HepG2 (cell line): ENCODE measurements around the gene FKBP8. TPM values are rescaled to one million over a fixed set of nuclear protein-coding genes. Genes with fewer than 3 reads are reported as not detected.

ENCODE experiments used
- ATF7 ChIP-seq, 2 experiments: fragments of 450-650 bp in 1 of 2; sonication (generic) in 1 of 2; formaldehyde crosslinking in 1 of 2; IDR thresholded peaks; 2 replicates each; pipeline versions ENCODE4 v1.4.0 to v1.6.1; 2016 to 2020; ENCODE audit warnings: antibody characterized with exemption in 1 of 2, mild to moderate bottlenecking in 1 of 2, missing genetic modification reagents in 1 of 2
- CBX2 ChIP-seq, 2 experiments: fragments of 200-600 bp in 1 of 2; sonication (generic); formaldehyde crosslinking in 1 of 2; IDR thresholded peaks; 2 replicates each; pipeline versions ENCODE4 v1.7.0 to v1.8.1; 2018 to 2022; ENCODE audit warnings: low read depth in 2 of 2, low read length in 1 of 2, mild to moderate bottlenecking in 1 of 2, missing genetic modification reagents in 1 of 2
- HBP1 ChIP-seq: IDR thresholded peaks from 2 replicates; pipeline ENCODE4 v1.6.1; 2016; ENCODE audit warnings: low read depth, control low read depth
- KLF9 ChIP-seq: IDR thresholded peaks from 2 replicates; pipeline ENCODE4 v1.6.1; 2016; ENCODE audit warnings: low read depth
- MEIS1 ChIP-seq: sonication (generic); formaldehyde crosslinking; IDR thresholded peaks from 2 replicates; pipeline ENCODE4 v1.9.0; 2021; ENCODE audit warnings: mild to moderate bottlenecking, missing genetic modification reagents, moderate library complexity, borderline replicate concordance
- NR2F2 ChIP-seq: IDR thresholded peaks from 2 replicates; pipeline ENCODE4 v1.6.1; 2012; ENCODE audit warnings: low read depth, inconsistent platforms, borderline replicate concordance
- NRL ChIP-seq: sonication (generic); formaldehyde crosslinking; IDR thresholded peaks from 2 replicates; pipeline ENCODE4 v1.5.0; 2020; ENCODE audit warnings: missing genetic modification reagents, mild to moderate bottlenecking, moderate library complexity, borderline replicate concordance
- RELA ChIP-seq: sonication (generic); formaldehyde crosslinking; IDR thresholded peaks from 2 replicates; pipeline ENCODE4 v1.4.0; 2020; ENCODE audit warnings: missing genetic modification reagents
- SAFB2 ChIP-seq: sonication (generic); formaldehyde crosslinking; IDR thresholded peaks from 2 replicates; pipeline ENCODE4 v1.5.1; 2020; ENCODE audit warnings: missing genetic modification reagents, low read depth, mild to moderate bottlenecking, borderline replicate concordance
- SMAD3 ChIP-seq: sonication (generic); formaldehyde crosslinking; IDR thresholded peaks from 2 replicates; pipeline ENCODE4 v1.4.0; 2020; ENCODE audit warnings: missing genetic modification reagents
- YEATS4 ChIP-seq: sonication (generic); formaldehyde crosslinking; IDR thresholded peaks from 2 replicates; pipeline ENCODE4 v1.4.0; 2020; ENCODE audit warnings: missing genetic modification reagents, borderline replicate concordance
- ZBTB26 ChIP-seq: IDR thresholded peaks from 2 replicates; pipeline ENCODE4 v1.6.1; 2016; ENCODE audit warnings: missing compliant biosample characterization, missing genetic modification reagents, borderline replicate concordance
- ZHX1 ChIP-seq: sonication (generic); formaldehyde crosslinking; IDR thresholded peaks from 2 replicates; pipeline ENCODE4 v1.8.1; 2022; ENCODE audit warnings: low read depth, mild to moderate bottlenecking, missing genetic modification reagents
- ZMAT3 ChIP-seq: sonication (generic); formaldehyde crosslinking; conservative IDR thresholded peaks from 2 replicates; pipeline ENCODE4 v1.7.0; 2021; ENCODE audit warnings: missing genetic modification reagents
- ZNF3 ChIP-seq: IDR thresholded peaks from 2 replicates; pipeline ENCODE4 v1.7.0; 2017; ENCODE audit warnings: inconsistent platforms
- ZNF354B ChIP-seq: sonication (generic); formaldehyde crosslinking; IDR thresholded peaks from 2 replicates; pipeline ENCODE4 v1.8.0; 2022; ENCODE audit warnings: mild to moderate bottlenecking, missing genetic modification reagents
- ZNF619 ChIP-seq: sonication (generic); formaldehyde crosslinking; IDR thresholded peaks from 2 replicates; pipeline ENCODE4 v1.4.0; 2020; ENCODE audit warnings: mild to moderate bottlenecking, missing genetic modification reagents
- ZNF678 ChIP-seq: sonication (generic); formaldehyde crosslinking; IDR thresholded peaks from 2 replicates; pipeline ENCODE4 v1.4.0; 2020; ENCODE audit warnings: mild to moderate bottlenecking, missing genetic modification reagents
- polyA plus RNA-seq, 8 experiments: library from polyadenylated mRNA; depleted of rRNA in 3 of 8; stranded (reverse) in 7 of 8; unstranded in 1 of 8; fragments of >200 nt; fragmentation: Illumina TruSeq in 4 of 8; extraction: Trizol in 4 of 8; gene quantifications; 2 replicates each; pipeline versions ENCODE4 v1.2.1 to v1.2.3, GENCODE V29; 2011 to 2016; ENCODE audit warnings: low read depth in 4 of 8, missing spikeins in 1 of 8, mixed read lengths in 1 of 8; ENCODE audit not compliant: insufficient read depth in 1 of 8
- total RNA-seq, 5 experiments: library from RNA; depleted of rRNA; stranded (reverse); fragments of >200 nt; fragmentation: Illumina TruSeq; extraction: Trizol; gene quantifications; 2 replicates each; pipeline ENCODE4 v1.2.3, GENCODE V29; 2016; ENCODE audit warnings: low read depth in 1 of 5
- TF ChIP-seq, protein P1 (sequence below): sonication (generic); IDR thresholded peaks from 2 replicates; pipeline ENCODE4 v1.6.1; 2016; ENCODE audit warnings: low read depth, borderline replicate concordance
- TF ChIP-seq, protein P2 (sequence below): sonication (generic); formaldehyde crosslinking; conservative IDR thresholded peaks from 2 replicates; pipeline ENCODE4 v1.8.0; 2022; ENCODE audit warnings: low read depth, missing genetic modification reagents

Gene FKBP8
- total and polyA plus RNA-seq, 2 of the 13 experiments (the other 11 are each of a cell fraction or from before 2014, with no cell fraction given): 81.7 to 93.9 TPM

- no peak for TF ChIP-seq ZHX1 (CRISPR knock-in tag)
- no peak for TF ChIP-seq NR2F2
- TF ChIP-seq ATF7 (IDR thresholded peaks at IDR 0.05): no peak
- no peak for TF ChIP-seq ATF7 (CRISPR knock-in tag; IDR thresholded peaks at IDR 0.05)
- TF ChIP-seq, protein P1, sequence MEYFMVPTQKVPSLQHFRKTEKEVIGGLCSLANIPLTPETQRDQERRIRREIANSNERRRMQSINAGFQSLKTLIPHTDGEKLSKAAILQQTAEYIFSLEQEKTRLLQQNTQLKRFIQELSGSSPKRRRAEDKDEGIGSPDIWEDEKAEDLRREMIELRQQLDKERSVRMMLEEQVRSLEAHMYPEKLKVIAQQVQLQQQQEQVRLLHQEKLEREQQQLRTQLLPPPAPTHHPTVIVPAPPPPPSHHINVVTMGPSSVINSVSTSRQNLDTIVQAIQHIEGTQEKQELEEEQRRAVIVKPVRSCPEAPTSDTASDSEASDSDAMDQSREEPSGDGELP: no peak
- TF ChIP-seq KLF9 (CRISPR knock-in tag): no peak
- no peak for TF ChIP-seq HBP1 (CRISPR knock-in tag)
- 0 out of 2 replicates have a peak, but pooled peaks have one; percentile 29 for TF ChIP-seq NRL (CRISPR knock-in tag)
- no peak for TF ChIP-seq ZNF678 (CRISPR knock-in tag)
- TF ChIP-seq SAFB2 (CRISPR knock-in tag): no peak
- 0 out of 2 replicates have a peak, but pooled peaks have one; percentile 31 for TF ChIP-seq ZNF3
- no peak for TF ChIP-seq ZBTB26 (CRISPR knock-in tag)
- TF ChIP-seq, protein P2, sequence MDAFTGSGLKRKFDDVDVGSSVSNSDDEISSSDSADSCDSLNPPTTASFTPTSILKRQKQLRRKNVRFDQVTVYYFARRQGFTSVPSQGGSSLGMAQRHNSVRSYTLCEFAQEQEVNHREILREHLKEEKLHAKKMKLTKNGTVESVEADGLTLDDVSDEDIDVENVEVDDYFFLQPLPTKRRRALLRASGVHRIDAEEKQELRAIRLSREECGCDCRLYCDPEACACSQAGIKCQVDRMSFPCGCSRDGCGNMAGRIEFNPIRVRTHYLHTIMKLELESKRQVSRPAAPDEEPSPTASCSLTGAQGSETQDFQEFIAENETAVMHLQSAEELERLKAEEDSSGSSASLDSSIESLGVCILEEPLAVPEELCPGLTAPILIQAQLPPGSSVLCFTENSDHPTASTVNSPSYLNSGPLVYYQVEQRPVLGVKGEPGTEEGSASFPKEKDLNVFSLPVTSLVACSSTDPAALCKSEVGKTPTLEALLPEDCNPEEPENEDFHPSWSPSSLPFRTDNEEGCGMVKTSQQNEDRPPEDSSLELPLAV: no peak
- TF ChIP-seq ZNF354B (CRISPR knock-in tag): no peak
- TF ChIP-seq MEIS1 (CRISPR knock-in tag): no peak
- TF ChIP-seq RELA (CRISPR knock-in tag): no peak
- no peak for TF ChIP-seq CBX2 (IDR thresholded peaks at IDR 0.05; ENCODE audit: low read depth, low read length)
- no peak for TF ChIP-seq CBX2 (CRISPR knock-in tag; IDR thresholded peaks at IDR 0.05; ENCODE audit: low read depth)
- TF ChIP-seq YEATS4 (CRISPR knock-in tag): no peak
- TF ChIP-seq ZNF619: no peak
- TF ChIP-seq ZMAT3 (CRISPR knock-in tag): no peak
- no peak for TF ChIP-seq SMAD3 (CRISPR knock-in tag)
These were observed 47.2 kb upstream of the FKBP8 start (continued) for GRCh38 chr19:18590273-18591272.
